Upper lobe of left lung (tissue), 6 donors: ENCODE results near the gene SFTPB. TPM values are rescaled to one million over a fixed set of nuclear protein-coding genes. Genes with fewer than 3 reads are reported as not detected.
A peak's percentile ranks its signal among the peaks of the same experiment; 100 is the strongest.

ENCODE experiments used
- ATAC-seq, 2 donors: fragments of 200-7000 bp; cut with Tn5 transposase; one replicate each; pipeline ENCODE4 v1.9.1; 2022; ENCODE audit warnings: mild to moderate bottlenecking in 2 of 2, moderate library complexity in 2 of 2; ENCODE audit not compliant: low FRiP score in 2 of 2
- DNase-seq, 2 donors: peaks; one replicate each; pipeline ENCODE4 v3.0.0-alpha.2; 2019 to 2020
- H3K27ac ChIP-seq, 4 donors: fragments of 200-600 bp; sonication (generic); one replicate each; pipeline ENCODE4 v1.5.1; 2016 to 2019
- H3K27me3 ChIP-seq, 4 donors: fragments of 200-600 bp; sonication (generic); one replicate each; pipeline ENCODE4 v1.5.1; 2017 to 2019
- H3K36me3 ChIP-seq, 4 donors: fragments of 200-600 bp; sonication (generic); one replicate each; pipeline ENCODE4 v1.5.1; 2016 to 2019
- H3K4me1 ChIP-seq, 4 donors: fragments of 200-600 bp; sonication (generic); one replicate each; pipeline ENCODE4 v1.5.1; 2018 to 2019
- H3K4me3 ChIP-seq, 4 donors: fragments of 200-600 bp; sonication (generic); one replicate each; pipeline ENCODE4 v1.5.1; 2017 to 2019; ENCODE audit warnings: mild to moderate bottlenecking in 2 of 4, moderate library complexity in 1 of 4
- H3K9me3 ChIP-seq, 4 donors: fragments of 200-600 bp; sonication (generic); one replicate each; pipeline ENCODE4 v1.5.1; 2018 to 2019
- EP300 ChIP-seq, 4 donors: sonication (generic); formaldehyde crosslinking; IDR thresholded peaks; one replicate each; pipeline ENCODE4 v1.5.1; 2017; ENCODE audit warnings: antibody characterized with exemption in 4 of 4, control low read depth in 2 of 4
- POLR2A ChIP-seq, 4 donors: fragments of 450-650 bp; IDR thresholded peaks; one replicate each; pipeline ENCODE4 v1.5.1; 2016 to 2017; ENCODE audit warnings: antibody characterized with exemption in 4 of 4, mild to moderate bottlenecking in 2 of 4
- POLR2AphosphoS5 ChIP-seq, 2 donors: sonication (generic); formaldehyde crosslinking; IDR thresholded peaks; one replicate each; pipeline ENCODE4 v1.5.1; 2017; ENCODE audit warnings: antibody characterized with exemption in 2 of 2
- WGBS, 2 donors: methylation state at CpG; one replicate each; pipeline ENCODE4 v1.1.5; 2017 to 2018; 5-methylcytosine and 5-hydroxymethylcytosine counted together
- total RNA-seq, 6 donors: library from RNA; depleted of rRNA in 4 of 6; stranded (reverse); fragments of >200 nt in 4 of 6; gene quantifications; one replicate each; pipeline versions ENCODE4 v1.1.0 to v1.2.1, GENCODE V29; 2016 to 2021
- TF ChIP-seq, protein P1 (sequence below), 6 experiments: fragments of 450-650 bp in 4 of 6; fragments of 200-600 bp in 2 of 6; sonication (generic) in 2 of 6; IDR thresholded peaks; one replicate each; pipeline ENCODE4 v1.5.1; 2016 to 2019; ENCODE audit warnings: antibody characterized with exemption in 6 of 6
- donor health status: DM: no; HTN: no; CAD: no; lungs with moderate emphysema.
- donor health status: DM: no; HTN: yes; CAD: no; lungs with severe emphysema.

Gene SFTPB
- total RNA-seq, 6 donors from 2014 or later = 10,501 to 67,270 (median 33,394) TPM

DNA sequence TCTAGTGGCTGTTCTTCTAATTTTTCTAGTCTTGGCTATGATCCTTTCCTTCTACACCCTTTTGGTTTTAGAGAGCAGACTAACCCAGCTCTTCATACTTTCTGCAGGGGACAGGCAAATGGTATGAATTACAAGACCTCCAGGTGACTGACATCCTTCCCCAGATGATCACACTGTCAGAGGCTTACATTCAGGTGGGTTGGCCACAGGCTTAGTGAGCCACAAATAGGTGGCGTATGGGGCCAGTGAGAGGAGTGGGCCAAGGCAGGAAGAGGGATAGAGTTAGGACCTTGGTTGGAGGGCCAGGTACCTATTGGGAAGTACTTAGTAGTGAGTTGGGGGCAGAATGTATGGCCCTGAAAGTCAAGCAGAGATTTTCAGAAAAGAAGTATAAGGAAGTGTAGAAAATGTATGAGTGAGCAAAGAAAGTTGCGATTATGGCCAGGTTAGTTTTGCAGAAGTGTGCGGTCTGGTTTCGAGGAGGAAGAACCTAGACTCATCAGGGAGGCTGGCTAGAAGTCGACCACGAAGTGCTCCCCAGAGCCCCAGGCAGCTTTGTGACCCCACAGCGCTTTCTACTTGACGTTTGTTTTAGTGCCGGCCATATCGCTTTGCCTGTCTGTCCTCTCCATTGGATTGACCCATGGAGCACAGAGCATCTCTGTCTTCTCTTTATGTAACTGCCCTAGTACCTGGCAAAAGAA is 20.0 kb downstream of the SFTPB start:
- TF ChIP-seq, protein P1, sequence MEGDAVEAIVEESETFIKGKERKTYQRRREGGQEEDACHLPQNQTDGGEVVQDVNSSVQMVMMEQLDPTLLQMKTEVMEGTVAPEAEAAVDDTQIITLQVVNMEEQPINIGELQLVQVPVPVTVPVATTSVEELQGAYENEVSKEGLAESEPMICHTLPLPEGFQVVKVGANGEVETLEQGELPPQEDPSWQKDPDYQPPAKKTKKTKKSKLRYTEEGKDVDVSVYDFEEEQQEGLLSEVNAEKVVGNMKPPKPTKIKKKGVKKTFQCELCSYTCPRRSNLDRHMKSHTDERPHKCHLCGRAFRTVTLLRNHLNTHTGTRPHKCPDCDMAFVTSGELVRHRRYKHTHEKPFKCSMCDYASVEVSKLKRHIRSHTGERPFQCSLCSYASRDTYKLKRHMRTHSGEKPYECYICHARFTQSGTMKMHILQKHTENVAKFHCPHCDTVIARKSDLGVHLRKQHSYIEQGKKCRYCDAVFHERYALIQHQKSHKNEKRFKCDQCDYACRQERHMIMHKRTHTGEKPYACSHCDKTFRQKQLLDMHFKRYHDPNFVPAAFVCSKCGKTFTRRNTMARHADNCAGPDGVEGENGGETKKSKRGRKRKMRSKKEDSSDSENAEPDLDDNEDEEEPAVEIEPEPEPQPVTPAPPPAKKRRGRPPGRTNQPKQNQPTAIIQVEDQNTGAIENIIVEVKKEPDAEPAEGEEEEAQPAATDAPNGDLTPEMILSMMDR (IDR thresholded peaks at IDR 0.05) = no peak
- TF ChIP-seq POLR2A (IDR thresholded peaks at IDR 0.05) (no peak), POLR2AphosphoS5 (IDR thresholded peaks at IDR 0.05) (no peak), EP300 (IDR thresholded peaks at IDR 0.05) (no peak)
- peaks cover 20 to 95% (median 67%) of the 10 kb centered on the region in 4 donors for H3K36me3 ChIP-seq
- no peaks in the 10 kb centered on the region for H3K9me3 ChIP-seq
- H3K4me3 ChIP-seq = no peak overlapping the region
- DNase-seq (no peak), ATAC-seq (no peak)
- peak overlapping the region in 3 of 4 donors; percentile 68 to 78 (median 74) for H3K27ac ChIP-seq
- peaks cover 13 to 25% (median 20%) of the 10 kb centered on the region in 4 donors for H3K4me1 ChIP-seq
- H3K27me3 ChIP-seq = no peaks in the 10 kb centered on the region
- WGBS, 2 donors = 74 to 88% methylated on average over 10 of the region's 10 CpGs

DNA sequence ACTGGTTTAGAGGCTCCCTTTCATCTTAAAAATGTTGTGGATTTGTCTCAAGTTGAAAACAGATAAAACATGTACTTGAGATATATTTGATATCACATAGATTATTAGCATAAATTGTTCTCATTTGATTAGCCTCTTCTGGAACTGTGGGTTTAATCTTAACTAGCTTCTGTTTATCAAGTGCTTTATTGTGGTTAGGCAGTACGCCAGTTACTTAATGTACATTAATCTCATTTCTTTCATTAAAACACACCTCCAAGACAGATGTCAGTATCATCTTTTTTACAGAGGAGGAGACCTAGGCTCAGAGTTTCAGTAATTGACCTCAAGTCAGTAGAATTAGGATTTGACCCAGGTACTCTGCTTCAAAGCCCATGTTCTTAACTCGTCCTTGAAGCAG is 21.8 kb downstream of the SFTPB start:
- H3K27ac ChIP-seq = no peak overlapping the region

DNA sequence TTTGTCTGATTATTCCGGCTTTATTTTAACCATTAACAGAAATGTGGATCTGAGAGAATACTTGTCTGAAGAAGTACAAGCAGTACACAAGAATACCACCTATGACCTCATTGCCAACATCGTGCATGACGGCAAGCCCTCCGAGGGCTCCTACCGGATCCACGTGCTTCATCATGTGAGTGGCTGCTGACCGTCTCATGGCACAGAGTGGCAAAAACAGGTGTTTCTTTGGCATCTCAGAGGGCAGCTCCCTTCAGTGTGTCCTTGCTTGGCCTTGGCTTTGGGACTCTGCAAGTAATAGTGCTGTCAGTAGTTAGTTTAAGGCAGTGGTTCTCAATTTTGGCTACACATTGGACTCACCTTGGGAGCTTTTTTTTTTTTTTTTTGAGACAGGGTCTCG is 23.1 kb downstream of the SFTPB start:
- no peak overlapping the region for H3K27ac ChIP-seq
- ATAC-seq = no peak
- H3K4me3 ChIP-seq = no peak overlapping the region
- peaks cover 31 to 100% (median 93%) of the 10 kb centered on the region in 4 donors for H3K36me3 ChIP-seq
- H3K27me3 ChIP-seq = no peaks in the 10 kb centered on the region
- peaks cover 8 to 19% (median 14%) of the 10 kb centered on the region in 4 donors for H3K4me1 ChIP-seq
- no peaks in the 10 kb centered on the region for H3K9me3 ChIP-seq
- 96 to 98% methylated on average over 8 of the region's 8 CpGs for WGBS, 2 donors
- TF ChIP-seq, protein P1 (IDR thresholded peaks at IDR 0.05) = no peak
- TF ChIP-seq EP300 (IDR thresholded peaks at IDR 0.05) (no peak), POLR2AphosphoS5 (IDR thresholded peaks at IDR 0.05) (no peak), POLR2A (IDR thresholded peaks at IDR 0.05) (no peak)
- no peak for DNase-seq

More for the DNA sequence above, 21.8 kb downstream of the SFTPB start:
- no peaks in the 10 kb centered on the region for H3K9me3 ChIP-seq
- ATAC-seq = no peak
- H3K4me3 ChIP-seq = no peak overlapping the region
- 91 to 96% methylated on average over 2 of the region's 2 CpGs for WGBS, 2 donors
- peaks cover 10 to 19% (median 14%) of the 10 kb centered on the region in 4 donors for H3K4me1 ChIP-seq
- H3K36me3 ChIP-seq = peaks cover 24 to 100% (median 85%) of the 10 kb centered on the region in 4 donors
- no peak for TF ChIP-seq EP300 (IDR thresholded peaks at IDR 0.05)
- no peak for TF ChIP-seq POLR2AphosphoS5 (IDR thresholded peaks at IDR 0.05)
- no peak for TF ChIP-seq POLR2A (IDR thresholded peaks at IDR 0.05)
- TF ChIP-seq, protein P1 (IDR thresholded peaks at IDR 0.05) = no peak
- no peaks in the 10 kb centered on the region for H3K27me3 ChIP-seq
- no peak for DNase-seq

DNA sequence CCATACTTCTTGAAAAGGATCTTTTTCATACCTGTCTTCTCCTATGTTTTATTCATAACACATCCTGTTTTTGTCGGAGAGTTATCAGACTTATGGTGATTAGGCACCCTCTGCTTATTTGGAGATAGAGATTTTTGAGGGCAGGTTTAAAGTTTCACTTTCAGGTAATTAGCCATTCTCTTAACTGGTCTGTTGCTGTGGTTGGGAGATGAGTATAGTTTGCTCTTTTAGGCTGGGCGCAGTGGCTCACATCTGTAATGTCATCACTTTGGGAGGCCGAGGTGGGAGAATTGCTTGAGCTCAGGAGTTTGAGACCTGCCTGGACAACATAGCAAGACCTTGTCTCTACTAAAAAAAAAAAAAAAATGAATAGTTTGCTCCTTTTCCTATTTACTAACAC is 25.3 kb downstream of the SFTPB start:
- no peak for TF ChIP-seq POLR2AphosphoS5 (IDR thresholded peaks at IDR 0.05)
- TF ChIP-seq, protein P1 (IDR thresholded peaks at IDR 0.05) = no peak
- no peak for TF ChIP-seq POLR2A (IDR thresholded peaks at IDR 0.05)
- no peak for TF ChIP-seq EP300 (IDR thresholded peaks at IDR 0.05)
- 88 to 89% methylated on average over 3 of the region's 3 CpGs for WGBS, 2 donors
- Histone ChIP-seq H3K27ac (no peak overlapping the region), H3K4me1 (peaks cover 0 to 2% (median under 1%) of the 10 kb centered on the region in 4 donors), H3K36me3 (peaks cover 42 to 100% (median 91%) of the 10 kb centered on the region in 4 donors), H3K27me3 (no peaks in the 10 kb centered on the region), H3K4me3 (no peak overlapping the region), H3K9me3 (no peaks in the 10 kb centered on the region)
- DNase-seq (no peak), ATAC-seq (no peak)
